ENCODE results near the gene USP3.

USP3 gene

GRCh38 chr15:63495343-63495742 is 9.1 kb upstream of the USP3 start:
- no peak for TF ChIP-seq FOXM1 (IDR thresholded peaks at IDR 0.05; ENCODE audit: borderline replicate concordance, low read depth)
- no peak for TF ChIP-seq TCF12 (IDR thresholded peaks at IDR 0.05; ENCODE audit: low read depth)
- no peak for TF ChIP-seq RAD21 (IDR thresholded peaks at IDR 0.05; ENCODE audit: low read depth)
- no peak for TF ChIP-seq YY1 (IDR thresholded peaks at IDR 0.05; ENCODE audit: low read depth)
- no peak for TF ChIP-seq CREB1 (IDR thresholded peaks at IDR 0.05; ENCODE audit: low read depth)
- TF ChIP-seq EP300 (IDR thresholded peaks at IDR 0.05; ENCODE audit: borderline replicate concordance): no peak
- no peak for TF ChIP-seq USF1 (IDR thresholded peaks at IDR 0.05)
- no peak for TF ChIP-seq NFIC (IDR thresholded peaks at IDR 0.05)

- no peak for TF ChIP-seq TEAD4 (IDR thresholded peaks at IDR 0.05)
- no peak for TF ChIP-seq CREB1 (IDR thresholded peaks at IDR 0.05; ENCODE audit: low read depth)
- no peak for TF ChIP-seq EGR1 (IDR thresholded peaks at IDR 0.05)
- TF ChIP-seq FOXM1 (IDR thresholded peaks at IDR 0.05; ENCODE audit: borderline replicate concordance, low read depth): no peak
- TF ChIP-seq YY1 (IDR thresholded peaks at IDR 0.05; ENCODE audit: low read depth): no peak
- TF ChIP-seq EP300 (IDR thresholded peaks at IDR 0.05; ENCODE audit: borderline replicate concordance): no peak
- no peak for TF ChIP-seq TCF12 (IDR thresholded peaks at IDR 0.05; ENCODE audit: low read depth)
- no peak for TF ChIP-seq ZBTB7A (IDR thresholded peaks at IDR 0.05; ENCODE audit: low read depth)
- no peak for TF ChIP-seq MAX (IDR thresholded peaks at IDR 0.05)
- no peak for TF ChIP-seq RAD21 (IDR thresholded peaks at IDR 0.05; ENCODE audit: low read depth)
- TF ChIP-seq TAF1 (IDR thresholded peaks at IDR 0.05; ENCODE audit: low read depth): no peak
- no peak for TF ChIP-seq NFIC (IDR thresholded peaks at IDR 0.05)
- TF ChIP-seq CEBPB (IDR thresholded peaks at IDR 0.05): no peak
- no peak for TF ChIP-seq REST (IDR thresholded peaks at IDR 0.05; ENCODE audit: low read depth)
- no peak for TF ChIP-seq USF1 (IDR thresholded peaks at IDR 0.05)
These were observed 8.5 kb upstream of the USP3 start for GRCh38 chr15:63495780-63496488.

- TF ChIP-seq CEBPB (IDR thresholded peaks at IDR 0.05) (no peak), TCF12 (IDR thresholded peaks at IDR 0.05; ENCODE audit: low read depth) (no peak), YY1 (IDR thresholded peaks at IDR 0.05; ENCODE audit: low read depth) (no peak), REST (IDR thresholded peaks at IDR 0.05; ENCODE audit: low read depth) (no peak), RAD21 (IDR thresholded peaks at IDR 0.05; ENCODE audit: low read depth) (no peak)
These were observed 6.5 kb upstream of the USP3 start for GRCh38 chr15:63497642-63498467.

GRCh38 chr15:63499175-63499549 is 5.2 kb upstream of the USP3 start:
- TF ChIP-seq FOXM1 (IDR thresholded peaks at IDR 0.05; ENCODE audit: borderline replicate concordance, low read depth) (no peak), REST (IDR thresholded peaks at IDR 0.05; ENCODE audit: low read depth) (no peak), RAD21 (IDR thresholded peaks at IDR 0.05; ENCODE audit: low read depth) (no peak), TCF12 (IDR thresholded peaks at IDR 0.05; ENCODE audit: low read depth) (no peak), USF1 (IDR thresholded peaks at IDR 0.05) (no peak), CEBPB (IDR thresholded peaks at IDR 0.05) (no peak), ZBTB7A (IDR thresholded peaks at IDR 0.05; ENCODE audit: low read depth) (no peak), TEAD4 (IDR thresholded peaks at IDR 0.05) (no peak)
